ENCODE measurements around the gene MLXIP.

The MLXIP gene

GRCh38 chr12:122079033-122079531, 526 bp downstream of the MLXIP start:
- DNase-seq (ENCODE audit: low read depth in 2 of 2): no peak

GRCh38 chr12:122079532-122080081, 1.1 kb downstream of the MLXIP start:
- DNase-seq (ENCODE audit: low read depth in 2 of 2): no peak

GRCh38 chr12:122080149-122081082, 1.9 kb downstream of the MLXIP start:
- no peak for DNase-seq (ENCODE audit: low read depth in 2 of 2)

GRCh38 chr12:122081083-122081696, 2.6 kb downstream of the MLXIP start:
- no peak for DNase-seq (ENCODE audit: low read depth in 2 of 2)

- no peak for DNase-seq (ENCODE audit: low read depth in 2 of 2)
Observed at GRCh38 chr12:122081697-122082221, 3.2 kb downstream of the MLXIP start.

- no peak for DNase-seq (ENCODE audit: low read depth in 2 of 2)
Observed at GRCh38 chr12:122082621-122083356, 4.2 kb downstream of the MLXIP start.

- DNase-seq (ENCODE audit: low read depth in 2 of 2): no peak
Observed at GRCh38 chr12:122084857-122085405, 6.4 kb downstream of the MLXIP start.

GRCh38 chr12:122085591-122085990, 7.0 kb downstream of the MLXIP start:
- DNase-seq (ENCODE audit: low read depth in 2 of 2): no peak

GRCh38 chr12:122086116-122086515, 7.6 kb downstream of the MLXIP start:
- DNase-seq (ENCODE audit: low read depth in 2 of 2): no peak

GRCh38 chr12:122086641-122087285, 8.2 kb downstream of the MLXIP start:
- no peak for DNase-seq (ENCODE audit: low read depth in 2 of 2)

GRCh38 chr12:122087431-122088178, 9.0 kb downstream of the MLXIP start:
- DNase-seq (ENCODE audit: low read depth in 2 of 2): no peak

GRCh38 chr12:122088179-122088810, 9.7 kb downstream of the MLXIP start:
- no peak for DNase-seq (ENCODE audit: low read depth in 2 of 2)

GRCh38 chr12:122089077-122089476, 10.5 kb downstream of the MLXIP start:
- no peak for DNase-seq (ENCODE audit: low read depth in 2 of 2)

GRCh38 chr12:122090759-122091515, 12.4 kb downstream of the MLXIP start:
- no peak for DNase-seq (ENCODE audit: low read depth in 2 of 2)

- DNase-seq (ENCODE audit: low read depth in 2 of 2): no peak
Observed at GRCh38 chr12:122093098-122093883, 14.7 kb downstream of the MLXIP start.

GRCh38 chr12:122094137-122094734, 15.7 kb downstream of the MLXIP start:
- DNase-seq (ENCODE audit: low read depth in 2 of 2): no peak

GRCh38 chr12:122094735-122095631, 16.4 kb downstream of the MLXIP start:
- DNase-seq (ENCODE audit: low read depth in 2 of 2): no peak

Measured in stimulated activated CD8-positive, alpha-beta memory T cell treated with anti-CD3 and anti-CD28 coated beads, Interleukin-2, amount 100 ng/mL, for 48 hours (primary cell).